Neural crest cell (in vitro differentiated cells): ENCODE results near the gene HSPA1A. TPM values are rescaled to one million over a fixed set of nuclear protein-coding genes. Genes with fewer than 3 reads are reported as not detected.
"Not testable (repeated sequence)": the region's sequence is repeated elsewhere in the genome, so short reads cannot be mapped to it uniquely, and the experiment has no call there.

Source experiments
- DNase-seq: peaks from one replicate; pipeline ENCODE4 v3.0.0; 2021; ENCODE audit warnings: low read depth, mixed read lengths, low spot score
- H3K27ac Mint-ChIP-seq: one replicate; pipeline ENCODE4 v1.8.0; 2021; ENCODE audit warnings: mild to moderate bottlenecking, mixed read lengths; ENCODE audit not compliant: unreplicated experiment
- H3K27me3 Mint-ChIP-seq: 2 replicates; pipeline ENCODE4 v1.8.0; 2021; ENCODE audit warnings: low read depth, mild to moderate bottlenecking, mixed read lengths
- H3K36me3 Mint-ChIP-seq: 2 replicates; pipeline ENCODE4 v1.8.0; 2021; ENCODE audit warnings: low read depth, mild to moderate bottlenecking, mixed read lengths
- H3K4me1 Mint-ChIP-seq: 2 replicates; pipeline ENCODE4 v1.8.0; 2021; ENCODE audit warnings: mixed read lengths
- H3K4me3 Mint-ChIP-seq: one replicate; pipeline ENCODE4 v1.8.0; 2021; ENCODE audit warnings: mild to moderate bottlenecking, mixed read lengths
- H3K9me3 Mint-ChIP-seq: 2 replicates; pipeline ENCODE4 v1.8.0; 2021; ENCODE audit warnings: mixed read lengths
- CTCF ChIP-seq: fragments of 200-600 bp; sonication (generic); conservative IDR thresholded peaks from 2 replicates; pipeline ENCODE4 v1.5.0; 2021; ENCODE audit warnings: antibody characterized with exemption, mild to moderate bottlenecking
- total RNA-seq: library from RNA; stranded (reverse); gene quantifications from 2 replicates; pipeline ENCODE4 v1.2.1, GENCODE V29; 2021

HSPA1A gene
- total RNA-seq, 1 donor from 2014 or later = 72.3 TPM

GRCh38 chr6:31806470-31807272 lies 8.7 kb upstream of the HSPA1A start, which contains the start of gene LSM2:
Gene LSM2, minus strand, starts transcription at chr6:31806966. Its CDS starts 209 bp downstream, at chr6:31806757.
- Mint-ChIP-seq H3K4me3 (peak within 1 kb of the TSS; percentile 94), H3K9me3 (no peaks in the 10 kb centered on the region), H3K36me3 (peaks cover 2% of the 10 kb centered on the region), H3K27ac (peak within 1 kb of the TSS; percentile 99), H3K27me3 (no peaks in the 10 kb centered on the region), H3K4me1 (peaks cover 18% of the 10 kb centered on the region)
- peak; percentile 98 for DNase-seq
- TF ChIP-seq CTCF = no peak

- not testable (repeated sequence) for H3K27ac Mint-ChIP-seq, H3K27me3 Mint-ChIP-seq, H3K36me3 Mint-ChIP-seq, H3K9me3 Mint-ChIP-seq, H3K4me3 Mint-ChIP-seq, DNase-seq
- peaks cover 16% of the 10 kb centered on the region for H3K4me1 Mint-ChIP-seq
These were observed 6.7 kb upstream of the HSPA1A start for GRCh38 chr6:31808599-31808998.

- TF ChIP-seq CTCF = no peak
- no peak overlapping the region for H3K27ac Mint-ChIP-seq
- no peak for DNase-seq
These were observed 3.7 kb upstream of the HSPA1A start for GRCh38 chr6:31811645-31812044.

GRCh38 chr6:31813465-31813849 lies 1.9 kb upstream of the HSPA1A start:
- H3K36me3 Mint-ChIP-seq = peaks cover 12% of the 10 kb centered on the region
- no peaks in the 10 kb centered on the region for H3K9me3 Mint-ChIP-seq
- peak overlapping the region; percentile 64 for H3K4me3 Mint-ChIP-seq
- DNase-seq = no peak
- H3K27me3 Mint-ChIP-seq = no peaks in the 10 kb centered on the region
- peaks cover 31% of the 10 kb centered on the region for H3K4me1 Mint-ChIP-seq
- TF ChIP-seq CTCF = no peak
- peak overlapping the region; percentile 93 for H3K27ac Mint-ChIP-seq

More at GRCh38 chr6:31811645-31812044, 3.7 kb upstream of the HSPA1A start:
- peaks cover 26% of the 10 kb centered on the region for H3K4me1 Mint-ChIP-seq
- H3K27me3 Mint-ChIP-seq = no peaks in the 10 kb centered on the region
- H3K9me3 Mint-ChIP-seq = no peaks in the 10 kb centered on the region
- peaks cover 5% of the 10 kb centered on the region for H3K36me3 Mint-ChIP-seq
- H3K4me3 Mint-ChIP-seq = no peak overlapping the region

- H3K27ac Mint-ChIP-seq = peak overlapping the region; percentile 98
- peaks cover 35% of the 10 kb centered on the region for H3K4me1 Mint-ChIP-seq
- H3K9me3 Mint-ChIP-seq = no peaks in the 10 kb centered on the region
- peak; percentile 69 for DNase-seq
- no peak for TF ChIP-seq CTCF
- H3K27me3 Mint-ChIP-seq = no peaks in the 10 kb centered on the region
- H3K36me3 Mint-ChIP-seq = peaks cover 15% of the 10 kb centered on the region
- peak overlapping the region; percentile 92 for H3K4me3 Mint-ChIP-seq
These were observed 692 bp upstream of the HSPA1A start for GRCh38 chr6:31814677-31815024.

GRCh38 chr6:31817133-31817928 lies 2.0 kb downstream of the HSPA1A start:
- H3K9me3 Mint-ChIP-seq, H3K27me3 Mint-ChIP-seq, H3K27ac Mint-ChIP-seq, DNase-seq: not testable (repeated sequence)
- peaks cover 15% of the 10 kb centered on the region for H3K36me3 Mint-ChIP-seq
- H3K4me3 Mint-ChIP-seq = peak overlapping the region; percentile 80
- peaks cover 50% of the 10 kb centered on the region for H3K4me1 Mint-ChIP-seq

GRCh38 chr6:31817929-31818511 lies 2.7 kb downstream of the HSPA1A start:
- peaks cover 57% of the 10 kb centered on the region for H3K4me1 Mint-ChIP-seq
- not testable (repeated sequence) for H3K27ac Mint-ChIP-seq, H3K27me3 Mint-ChIP-seq, DNase-seq, H3K9me3 Mint-ChIP-seq
- H3K4me3 Mint-ChIP-seq = peak overlapping the region; percentile 80
- H3K36me3 Mint-ChIP-seq = peaks cover 15% of the 10 kb centered on the region
